H9 (cell line): Measurements from ENCODE around the gene NHSL1. TPM values are rescaled to one million over a fixed set of nuclear protein-coding genes. Genes with fewer than 3 reads are reported as not detected.

ENCODE experiments used
- DNase-seq: peaks from one replicate; pipeline ENCODE4 v3.0.0-alpha.2; 2017
- H2AFZ ChIP-seq: one replicate; pipeline ENCODE4 v1.6.1; 2013; ENCODE audit warnings: mild to moderate bottlenecking, low read length, control low read depth, moderate library complexity
- H2AK5ac ChIP-seq: 2 replicates; pipeline ENCODE4 v1.6.1; 2013; ENCODE audit warnings: low read length, control low read depth, mixed read lengths; ENCODE audit not compliant: insufficient read length
- H2BK120ac ChIP-seq: one replicate; pipeline ENCODE4 v1.6.1; 2013; ENCODE audit warnings: low read depth, mild to moderate bottlenecking, low read length, control low read depth, inconsistent platforms; ENCODE audit not compliant: poor library complexity, severe bottlenecking
- H2BK12ac ChIP-seq: 2 replicates; pipeline ENCODE4 v1.6.1; 2013; ENCODE audit warnings: low read length, control low read depth, mixed read lengths, low read depth; ENCODE audit not compliant: insufficient read length
- H2BK15ac ChIP-seq: 2 replicates; pipeline ENCODE4 v1.6.1; 2013; ENCODE audit warnings: low read depth, low read length, control low read depth
- H2BK20ac ChIP-seq: one replicate; pipeline ENCODE4 v1.6.1; 2013; ENCODE audit warnings: low read depth, mild to moderate bottlenecking, low read length, control low read depth, inconsistent platforms; ENCODE audit not compliant: poor library complexity, severe bottlenecking
- H2BK5ac ChIP-seq: 2 replicates; pipeline ENCODE4 v1.6.1; 2013; ENCODE audit warnings: low read length, control low read depth, mixed read lengths; ENCODE audit not compliant: insufficient read length
- H3K14ac ChIP-seq: 2 replicates; pipeline ENCODE4 v1.6.1; 2013; ENCODE audit warnings: low read length, control low read depth; ENCODE audit not compliant: insufficient read depth
- H3K18ac ChIP-seq: 2 replicates; pipeline ENCODE4 v1.6.1; 2013; ENCODE audit warnings: low read depth, mild to moderate bottlenecking, mixed read lengths, low read length, control low read depth; ENCODE audit not compliant: insufficient read length
- H3K23ac ChIP-seq: 2 replicates; pipeline ENCODE4 v1.6.1; 2013; ENCODE audit warnings: low read length, control low read depth, mixed read lengths, low read depth; ENCODE audit not compliant: insufficient read length
- H3K23me2 ChIP-seq: 2 replicates; pipeline ENCODE4 v1.6.1; 2013; ENCODE audit warnings: low read depth, mild to moderate bottlenecking, mixed read lengths, low read length, control low read depth; ENCODE audit not compliant: insufficient read length, poor library complexity, severe bottlenecking
- H3K27ac ChIP-seq: 2 replicates; pipeline ENCODE4 v1.5.1; 2013; ENCODE audit warnings: low read length, control low read depth, mixed read lengths, low read depth; ENCODE audit not compliant: insufficient read length
- H3K27me3 ChIP-seq: 2 replicates; pipeline ENCODE4 v1.6.1; 2013; ENCODE audit warnings: low read length, control low read depth, inconsistent platforms; ENCODE audit not compliant: insufficient read depth
- H3K4ac ChIP-seq: 2 replicates; pipeline ENCODE4 v1.6.1; 2013; ENCODE audit warnings: low read depth, mild to moderate bottlenecking, control low read depth, inconsistent platforms, low read length, moderate library complexity
- H3K4me1 ChIP-seq: 2 replicates; pipeline ENCODE4 v1.6.1; 2013; ENCODE audit warnings: low read length, control low read depth, inconsistent platforms; ENCODE audit not compliant: insufficient read depth
- H3K4me2 ChIP-seq: 2 replicates; pipeline ENCODE4 v1.6.1; 2013; ENCODE audit warnings: low read length, control low read depth, mixed read lengths; ENCODE audit not compliant: insufficient read length, insufficient read depth
- H3K56ac ChIP-seq: 2 replicates; pipeline ENCODE4 v1.6.1; 2013; ENCODE audit warnings: low read depth, mild to moderate bottlenecking, mixed read lengths, low read length, control low read depth; ENCODE audit not compliant: insufficient read length
- H3K79me1 ChIP-seq: 2 replicates; pipeline ENCODE4 v1.6.1; 2013; ENCODE audit warnings: low read depth, mild to moderate bottlenecking, moderate library complexity, low read length, control low read depth, inconsistent platforms; ENCODE audit not compliant: insufficient read depth, poor library complexity, severe bottlenecking
- H3K79me2 ChIP-seq: 2 replicates; pipeline ENCODE4 v1.6.1; 2013; ENCODE audit warnings: low read length, control low read depth, inconsistent platforms; ENCODE audit not compliant: insufficient read depth
- H3K9ac ChIP-seq: 2 replicates; pipeline ENCODE4 v1.6.1; 2013; ENCODE audit warnings: low read length, control low read depth, mixed read lengths; ENCODE audit not compliant: insufficient read length; ENCODE audit errors: extremely low read depth
- H3K9me3 ChIP-seq: one replicate; pipeline ENCODE4 v1.6.1; 2013; ENCODE audit warnings: low read depth, low read length, inconsistent platforms; ENCODE audit not compliant: control insufficient read depth
- H3T11ph ChIP-seq: one replicate; pipeline ENCODE4 v1.6.1; 2013; ENCODE audit warnings: mild to moderate bottlenecking, low read length, control low read depth, inconsistent platforms
- H4K20me1 ChIP-seq: one replicate; pipeline ENCODE4 v1.6.1; 2013; ENCODE audit not compliant: control insufficient read depth, insufficient read length, insufficient read depth
- H4K5ac ChIP-seq: 2 replicates; pipeline ENCODE4 v1.6.1; 2013; ENCODE audit warnings: low read depth, mild to moderate bottlenecking, mixed read lengths, low read length, control low read depth; ENCODE audit not compliant: insufficient read length
- H4K8ac ChIP-seq: replicated peaks from 2 replicates; pipeline ENCODE4 v1.6.1; 2013; ENCODE audit warnings: low read length, control low read depth, mixed read lengths, low read depth; ENCODE audit not compliant: insufficient read length
- H4K91ac ChIP-seq: 2 replicates; pipeline ENCODE4 v1.6.1; 2013; ENCODE audit warnings: low read depth, mild to moderate bottlenecking, moderate library complexity, mixed read lengths, low read length, control low read depth; ENCODE audit not compliant: insufficient read length
- H3K27ac Mint-ChIP-seq, 3 experiments: 2 replicates in 2 of 3; 3 replicates in 1 of 3; pipeline ENCODE4 v1.8.0; 2020 to 2021; ENCODE audit warnings: mixed read lengths in 3 of 3, mild to moderate bottlenecking in 1 of 3, moderate library complexity in 1 of 3
- H3K27me3 Mint-ChIP-seq: 2 replicates; pipeline ENCODE4 v1.8.0; 2021; ENCODE audit warnings: low read depth, mild to moderate bottlenecking, moderate library complexity, mixed read lengths
- H3K36me3 Mint-ChIP-seq, 3 experiments: 2 replicates in 2 of 3; 3 replicates in 1 of 3; pipeline ENCODE4 v1.8.0; 2020 to 2021; ENCODE audit warnings: low read depth in 3 of 3, mixed read lengths in 3 of 3; ENCODE audit not compliant: insufficient read depth in 1 of 3
- H3K4me1 Mint-ChIP-seq, 2 experiments: 2 replicates each; pipeline ENCODE4 v1.8.0; 2020; ENCODE audit warnings: mixed read lengths in 2 of 2
- H3K4me3 Mint-ChIP-seq, 2 experiments: 2 replicates in 1 of 2; 3 replicates in 1 of 2; pipeline ENCODE4 v1.8.0; 2020 to 2021; ENCODE audit warnings: mild to moderate bottlenecking in 2 of 2, mixed read lengths in 2 of 2, moderate library complexity in 1 of 2
- H3K9me3 Mint-ChIP-seq, 2 experiments: 2 replicates in 1 of 2; 3 replicates in 1 of 2; pipeline ENCODE4 v1.8.0; 2020; ENCODE audit warnings: mild to moderate bottlenecking in 2 of 2, mixed read lengths in 2 of 2, moderate library complexity in 1 of 2
- CTCF ChIP-seq: fragments of 200-600 bp; sonication (generic); conservative IDR thresholded peaks from 3 replicates; pipeline ENCODE4 v1.8.0; 2021; ENCODE audit warnings: antibody characterized with exemption, mild to moderate bottlenecking
- WGBS: extraction: QIAGEN DNeasy Blood & Tissue Kit; methylation state at CpG from one replicate; pipeline ENCODE4 v1.1.7; 2013; ENCODE audit warnings: missing lambda C conversion rate, low lambda C conversion rate, mixed read lengths; ENCODE audit not compliant: insufficient read length; ENCODE audit errors: extremely low coverage; 5-methylcytosine and 5-hydroxymethylcytosine counted together
- total RNA-seq: library from RNA; stranded (reverse); gene quantifications from 2 replicates; pipeline ENCODE4 v1.2.1, GENCODE V29; 2021

NHSL1 gene
- total RNA-seq, 1 experiment from 2014 or later = 28.7 TPM

- no peak overlapping the region for H3K23ac ChIP-seq
- H3K4me1 ChIP-seq = peaks cover 4% of the 10 kb centered on the region; the same call in 1 of the 2 replicates
- H3K27ac ChIP-seq = no peak overlapping the region
- H3K14ac ChIP-seq = no peak overlapping the region
- H3K4me3 Mint-ChIP-seq = no peak overlapping the region
- no peak overlapping the region for H2AFZ ChIP-seq
- no peak overlapping the region for H2BK20ac ChIP-seq
- no peak overlapping the region for H3T11ph ChIP-seq
- H3K27me3 Mint-ChIP-seq = no peaks in the 10 kb centered on the region
- no peak overlapping the region for H2BK120ac ChIP-seq
- H3K56ac ChIP-seq = no peak overlapping the region
- no peak overlapping the region for H4K8ac ChIP-seq
- H3K9ac ChIP-seq = no peak overlapping the region
- no peak overlapping the region for H4K91ac ChIP-seq
- no peak overlapping the region; a peak in 1 of 7 replicates for H3K27ac Mint-ChIP-seq
- no peaks in the 10 kb centered on the region for H3K9me3 ChIP-seq
- H3K79me1 ChIP-seq = peaks cover 2% of the 10 kb centered on the region
- TF ChIP-seq CTCF = peak; percentile 86
- peaks cover 13 to 21% of the 10 kb centered on the region in 2 experiments for H3K4me1 Mint-ChIP-seq
- H4K20me1 ChIP-seq = no peaks in the 10 kb centered on the region
- H4K5ac ChIP-seq = no peak overlapping the region
- peaks cover 8 to 9% of the 10 kb centered on the region in 2 experiments; a peak in 4 of 5 replicates for H3K9me3 Mint-ChIP-seq
- WGBS = no CpG with 5 or more reads among the region's 3 CpGs
- H3K27me3 ChIP-seq = no peaks in the 10 kb centered on the region
- no peak overlapping the region for H2BK5ac ChIP-seq
- H3K4me2 ChIP-seq = no peak overlapping the region
- H3K23me2 ChIP-seq = no peaks in the 10 kb centered on the region
- DNase-seq = peak; percentile 77
- H2AK5ac ChIP-seq = no peak overlapping the region
- no peak overlapping the region for H3K18ac ChIP-seq
- H2BK15ac ChIP-seq = no peak overlapping the region
- H2BK12ac ChIP-seq = no peak overlapping the region
- no peak overlapping the region for H3K4ac ChIP-seq
- H3K79me2 ChIP-seq = no peaks in the 10 kb centered on the region
- H3K36me3 Mint-ChIP-seq = peaks cover 7 to 10% (median 9%) of the 10 kb centered on the region in 3 experiments
Observed at GRCh38 chr6:138517635-138518034, 18.3 kb upstream of the NHSL1 start.
